Muscle of leg (tissue), 11 donors: ENCODE results near the gene LRRC28. TPM values are rescaled to one million over a fixed set of nuclear protein-coding genes. Genes with fewer than 3 reads are reported as not detected.

Source experiments
- DNase-seq: peaks from one replicate; pipeline ENCODE4 v3.0.0; 2013
- H3K27ac ChIP-seq: one replicate; pipeline ENCODE4 v1.5.1; 2013; ENCODE audit warnings: mild to moderate bottlenecking, low read length, control low read depth
- H3K27me3 ChIP-seq: one replicate; pipeline ENCODE4 v1.6.1; 2013; ENCODE audit warnings: low read length; ENCODE audit not compliant: control insufficient read depth, insufficient read depth
- H3K36me3 ChIP-seq: one replicate; pipeline ENCODE4 v1.6.1; 2013; ENCODE audit warnings: low read length; ENCODE audit not compliant: control insufficient read depth, insufficient read depth
- H3K4me1 ChIP-seq: one replicate; pipeline ENCODE4 v1.6.1; 2013; ENCODE audit warnings: low read length; ENCODE audit not compliant: control insufficient read depth, insufficient read depth
- H3K4me3 ChIP-seq: one replicate; pipeline ENCODE4 v1.5.1; 2013; ENCODE audit warnings: low read length, control low read depth
- H3K9me3 ChIP-seq: replicated peaks from 2 replicates; pipeline ENCODE4 v1.6.1; 2013; ENCODE audit warnings: low read depth, low read length; ENCODE audit not compliant: control insufficient read depth
- WGBS: methylation state at CpG from one replicate; pipeline ENCODE4 v1.1.5; 2013; ENCODE audit warnings: missing lambda C conversion rate; ENCODE audit not compliant: insufficient coverage; 5-methylcytosine and 5-hydroxymethylcytosine counted together
- polyA plus RNA-seq, 8 donors: library from polyadenylated mRNA; unstranded; fragments of 120-200 nt; gene quantifications; one replicate each; pipeline versions ENCODE4 v1.2.1 to v1.2.3, GENCODE V29; 2013; ENCODE audit warnings: inconsistent platforms in 1 of 8, low replicate concordance in 1 of 8; ENCODE audit not compliant: insufficient read length in 8 of 8, insufficient read depth in 1 of 8
- total RNA-seq: library from RNA; stranded (reverse); fragments of 120-200 nt; gene quantifications from one replicate; pipeline ENCODE4 v1.2.4, GENCODE V29; 2013

Gene LRRC28
- total and polyA plus RNA-seq, 9 donors: 12.4 to 19.8 (median 17.6) TPM

- Histone ChIP-seq H3K9me3 (peaks cover 3% of the 10 kb centered on the region), H3K4me1 (no peaks in the 10 kb centered on the region), H3K27ac (no peak overlapping the region), H3K36me3 (peaks cover 3% of the 10 kb centered on the region), H3K4me3 (no peak overlapping the region), H3K27me3 (no peaks in the 10 kb centered on the region)
- WGBS: 100% methylated on average over 2 of the region's 3 CpGs
- no peak for DNase-seq
Observed at GRCh38 chr15:99348412-99348811, 97.1 kb downstream of the LRRC28 start.

GRCh38 chr15:99350408-99350807 is 99.1 kb downstream of the LRRC28 start:
- WGBS: no CpG with 5 or more reads among the region's 3 CpGs
- DNase-seq: no peak
- no peaks in the 10 kb centered on the region for H3K4me1 ChIP-seq
- H3K27ac ChIP-seq: no peak overlapping the region
- no peak overlapping the region for H3K4me3 ChIP-seq
- H3K9me3 ChIP-seq: peaks cover 3% of the 10 kb centered on the region
- H3K36me3 ChIP-seq: peaks cover 5% of the 10 kb centered on the region
- H3K27me3 ChIP-seq: no peaks in the 10 kb centered on the region

- peaks cover 2% of the 10 kb centered on the region for H3K36me3 ChIP-seq
- DNase-seq: no peak
- 69% methylated on average over 1 of the region's 2 CpGs for WGBS
Observed at GRCh38 chr15:99359769-99360168, 108.5 kb downstream of the LRRC28 start.

GRCh38 chr15:99361545-99362185 is 110.4 kb downstream of the LRRC28 start:
- H3K36me3 ChIP-seq: peaks cover 10% of the 10 kb centered on the region
- H3K4me3 ChIP-seq: no peak overlapping the region
- H3K9me3 ChIP-seq: no peaks in the 10 kb centered on the region
- H3K27ac ChIP-seq: no peak overlapping the region
- no peaks in the 10 kb centered on the region for H3K4me1 ChIP-seq
- H3K27me3 ChIP-seq: no peaks in the 10 kb centered on the region
- no peak for DNase-seq
- 87% methylated on average over 8 of the region's 13 CpGs for WGBS

More at GRCh38 chr15:99359769-99360168, 108.5 kb downstream of the LRRC28 start:
- peaks cover 3% of the 10 kb centered on the region for H3K9me3 ChIP-seq
- H3K27me3 ChIP-seq: no peaks in the 10 kb centered on the region
- H3K27ac ChIP-seq: no peak overlapping the region
- H3K4me1 ChIP-seq: no peaks in the 10 kb centered on the region
- H3K4me3 ChIP-seq: no peak overlapping the region

- Histone ChIP-seq H3K27ac (no peak overlapping the region), H3K9me3 (peaks cover 4% of the 10 kb centered on the region), H3K27me3 (no peaks in the 10 kb centered on the region), H3K4me1 (no peaks in the 10 kb centered on the region), H3K4me3 (no peak overlapping the region), H3K36me3 (peaks cover 16% of the 10 kb centered on the region)
- DNase-seq: no peak
- no CpG with 5 or more reads among the region's 1 CpG for WGBS
Observed at GRCh38 chr15:99365242-99365641, 114.0 kb downstream of the LRRC28 start.

- peaks cover 4% of the 10 kb centered on the region for H3K9me3 ChIP-seq
- H3K27ac ChIP-seq: no peak overlapping the region
- DNase-seq: no peak
- no peaks in the 10 kb centered on the region for H3K27me3 ChIP-seq
- no peaks in the 10 kb centered on the region for H3K4me1 ChIP-seq
- no peak overlapping the region for H3K4me3 ChIP-seq
- no CpG with 5 or more reads among the region's 1 CpG for whole genome bisulfite sequencing
- peaks cover 16% of the 10 kb centered on the region for H3K36me3 ChIP-seq
Observed at GRCh38 chr15:99366013-99366412, 114.7 kb downstream of the LRRC28 start.

- no peak for DNase-seq
- Histone ChIP-seq H3K4me3 (no peak overlapping the region), H3K27me3 (no peaks in the 10 kb centered on the region), H3K4me1 (no peaks in the 10 kb centered on the region), H3K36me3 (peaks cover 16% of the 10 kb centered on the region), H3K27ac (no peak overlapping the region), H3K9me3 (peaks cover 4% of the 10 kb centered on the region)
Observed at GRCh38 chr15:99368743-99369142, 117.5 kb downstream of the LRRC28 start.

GRCh38 chr15:99369196-99369595 is 117.9 kb downstream of the LRRC28 start:
- Histone ChIP-seq H3K4me1 (no peaks in the 10 kb centered on the region), H3K27ac (no peak overlapping the region), H3K36me3 (peaks cover 16% of the 10 kb centered on the region), H3K9me3 (peaks cover 4% of the 10 kb centered on the region), H3K27me3 (no peaks in the 10 kb centered on the region), H3K4me3 (no peak overlapping the region)
- DNase-seq: no peak
- 100% methylated on average over 2 of the region's 5 CpGs for WGBS

GRCh38 chr15:99371180-99372103 is 120.2 kb downstream of the LRRC28 start:
- no peak overlapping the region for H3K4me3 ChIP-seq
- H3K4me1 ChIP-seq: no peaks in the 10 kb centered on the region
- no peak for DNase-seq
- H3K27ac ChIP-seq: no peak overlapping the region
- peaks cover 4% of the 10 kb centered on the region for H3K9me3 ChIP-seq
- WGBS: no CpG with 5 or more reads among the region's 4 CpGs
- peaks cover 10% of the 10 kb centered on the region for H3K36me3 ChIP-seq
- H3K27me3 ChIP-seq: no peaks in the 10 kb centered on the region

GRCh38 chr15:99385005-99385669 is 133.9 kb downstream of the LRRC28 start:
- H3K4me3 ChIP-seq: no peak overlapping the region
- no peak overlapping the region for H3K27ac ChIP-seq
- no peak for DNase-seq
- WGBS: 100% methylated on average over 3 of the region's 6 CpGs
- no peaks in the 10 kb centered on the region for H3K9me3 ChIP-seq
- H3K36me3 ChIP-seq: peaks cover 4% of the 10 kb centered on the region
- H3K27me3 ChIP-seq: no peaks in the 10 kb centered on the region
- peaks cover 3% of the 10 kb centered on the region for H3K4me1 ChIP-seq
